ENCODE data around the gene LRP4. TPM values are rescaled to one million over a fixed set of nuclear protein-coding genes. Genes with fewer than 3 reads are reported as not detected.

Gene LRP4
- total and polyA plus RNA-seq, 12 donors: 2.9 to 24.5 (median 11.4) TPM

DNA sequence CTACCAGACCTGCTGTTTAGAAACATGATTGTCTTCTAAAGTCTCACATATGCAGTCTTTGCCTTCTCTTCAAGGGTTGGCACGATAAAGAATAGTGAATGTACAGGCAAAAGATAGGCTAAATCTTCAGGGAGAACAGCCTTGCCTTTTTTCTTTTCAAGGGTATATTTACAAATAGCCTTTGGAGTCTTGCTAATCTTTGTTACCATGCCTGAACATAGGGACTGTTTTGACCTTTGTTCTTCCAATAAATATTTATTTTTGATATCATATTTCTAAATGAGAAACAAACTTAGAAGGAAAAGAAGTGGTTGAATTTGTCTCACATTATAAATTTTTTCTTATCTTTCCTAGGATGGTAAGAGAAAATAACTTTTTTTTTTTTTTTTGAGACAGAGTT, 30.9 kb upstream of the LRP4 start:
- no peak for DNase-seq
- H3K36me3 ChIP-seq (replicated peaks in 1 of 2): no peaks in the 10 kb centered on the region
- intact Hi-C loops (cut with DNase I): no loop called here
- WGBS, 4 donors: 92 to 100% (median 96%) methylated on average over 1 of the region's 1 CpG
- no peaks in the 10 kb centered on the region for H3K27me3 ChIP-seq
- no peak overlapping the region for H3K27ac ChIP-seq
- no peak for TF ChIP-seq POLR2A (IDR thresholded peaks at IDR 0.05)
- TF ChIP-seq, protein P1, sequence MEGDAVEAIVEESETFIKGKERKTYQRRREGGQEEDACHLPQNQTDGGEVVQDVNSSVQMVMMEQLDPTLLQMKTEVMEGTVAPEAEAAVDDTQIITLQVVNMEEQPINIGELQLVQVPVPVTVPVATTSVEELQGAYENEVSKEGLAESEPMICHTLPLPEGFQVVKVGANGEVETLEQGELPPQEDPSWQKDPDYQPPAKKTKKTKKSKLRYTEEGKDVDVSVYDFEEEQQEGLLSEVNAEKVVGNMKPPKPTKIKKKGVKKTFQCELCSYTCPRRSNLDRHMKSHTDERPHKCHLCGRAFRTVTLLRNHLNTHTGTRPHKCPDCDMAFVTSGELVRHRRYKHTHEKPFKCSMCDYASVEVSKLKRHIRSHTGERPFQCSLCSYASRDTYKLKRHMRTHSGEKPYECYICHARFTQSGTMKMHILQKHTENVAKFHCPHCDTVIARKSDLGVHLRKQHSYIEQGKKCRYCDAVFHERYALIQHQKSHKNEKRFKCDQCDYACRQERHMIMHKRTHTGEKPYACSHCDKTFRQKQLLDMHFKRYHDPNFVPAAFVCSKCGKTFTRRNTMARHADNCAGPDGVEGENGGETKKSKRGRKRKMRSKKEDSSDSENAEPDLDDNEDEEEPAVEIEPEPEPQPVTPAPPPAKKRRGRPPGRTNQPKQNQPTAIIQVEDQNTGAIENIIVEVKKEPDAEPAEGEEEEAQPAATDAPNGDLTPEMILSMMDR (IDR thresholded peaks at IDR 0.05): no peak
- no peaks in the 10 kb centered on the region for H3K9me3 ChIP-seq (replicated peaks in 1 of 3)
- H3K4me3 ChIP-seq: no peak overlapping the region
- peaks cover 0 to 13% of the 10 kb centered on the region in 2 donors for H3K4me1 ChIP-seq (replicated peaks in 1 of 2)

DNA sequence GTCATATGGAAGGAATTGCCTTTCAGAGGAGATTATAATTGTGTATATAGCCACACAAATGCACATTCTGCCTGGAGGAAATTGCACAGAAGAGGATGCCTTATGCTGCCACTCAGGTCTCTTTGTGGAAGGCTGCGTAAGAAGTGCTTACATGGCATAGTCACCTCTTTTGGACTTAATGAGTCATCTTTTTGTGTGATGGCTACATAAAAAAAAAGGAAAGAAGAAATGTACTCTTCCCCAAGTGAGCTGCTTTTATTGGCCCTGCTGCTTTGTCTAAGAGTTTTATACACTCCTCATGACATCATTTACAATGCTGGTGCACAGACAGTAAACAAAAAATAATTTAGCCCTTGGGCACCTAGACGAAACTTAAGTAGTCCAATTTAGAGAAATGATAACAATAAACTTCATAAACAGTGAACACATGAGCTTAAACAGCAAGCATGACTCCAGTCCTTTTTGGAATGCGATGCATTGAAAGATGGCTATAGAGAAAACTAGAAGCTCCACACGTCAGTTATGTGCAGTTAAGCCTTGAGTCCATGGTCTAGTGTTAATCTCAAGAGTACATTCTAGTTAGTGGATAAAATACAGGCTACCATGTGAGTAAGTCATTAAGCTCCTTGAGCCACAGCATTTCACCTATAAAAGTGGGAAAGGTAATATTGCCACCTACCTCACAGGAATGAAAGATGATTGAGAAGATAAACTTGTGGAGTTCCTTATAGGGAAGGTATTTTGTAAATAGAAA, 30.2 kb upstream of the LRP4 start:
- H3K4me3 ChIP-seq: no peak overlapping the region
- WGBS, 4 donors: 81 to 89% (median 82%) methylated on average over 4 of the region's 4 CpGs
- no peak for DNase-seq
- peaks cover 0 to 13% of the 10 kb centered on the region in 2 donors for H3K4me1 ChIP-seq (replicated peaks in 1 of 2)
- no peaks in the 10 kb centered on the region for H3K27me3 ChIP-seq
- H3K9me3 ChIP-seq (replicated peaks in 1 of 3): no peaks in the 10 kb centered on the region
- TF ChIP-seq POLR2A (IDR thresholded peaks at IDR 0.05): no peak
- TF ChIP-seq, protein P1 (IDR thresholded peaks at IDR 0.05): no peak
- no peaks in the 10 kb centered on the region for H3K36me3 ChIP-seq (replicated peaks in 1 of 2)
- H3K27ac ChIP-seq: no peak overlapping the region
- intact Hi-C loops (cut with DNase I): no loop called here

DNA sequence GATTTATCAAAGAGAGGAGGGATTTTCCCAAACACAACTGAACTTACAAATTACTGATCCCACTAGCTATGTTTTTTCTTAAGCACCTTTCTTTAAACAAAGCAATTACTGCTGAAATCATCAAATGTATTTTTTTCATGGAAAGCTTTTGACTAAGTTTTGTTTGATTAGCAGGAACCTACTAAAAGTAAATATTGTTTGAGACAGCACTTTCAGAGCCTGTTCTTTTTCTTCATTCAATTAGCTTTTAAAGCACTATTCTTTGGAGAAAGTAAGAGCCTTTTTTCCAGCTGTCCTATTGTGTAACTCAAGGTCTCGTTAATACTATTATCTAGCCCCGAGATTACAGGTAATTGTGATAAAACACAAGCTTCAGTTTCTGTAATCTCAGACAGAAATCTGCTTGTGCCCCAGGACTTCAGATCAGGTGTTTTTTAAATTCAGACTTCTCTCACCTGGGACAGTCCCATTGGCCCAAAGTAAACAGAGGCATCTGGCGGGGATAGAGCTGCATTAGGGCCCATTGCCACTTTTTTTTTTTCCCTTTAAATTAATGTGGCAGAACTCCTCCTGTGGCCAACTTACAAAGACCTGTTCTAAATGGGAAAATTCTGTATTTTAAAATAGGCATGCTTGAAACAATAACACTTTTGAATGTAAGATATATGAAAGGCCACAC, 29.2 kb upstream of the LRP4 start:
- intact Hi-C loops (cut with DNase I): no loop called here
- WGBS, 4 donors: 64 to 71% (median 67%) methylated on average over 3 of the region's 3 CpGs

More for the DNA sequence above, 29.2 kb upstream of the LRP4 start:
- H3K27ac ChIP-seq: no peak overlapping the region
- TF ChIP-seq, protein P1 (IDR thresholded peaks at IDR 0.05): no peak
- TF ChIP-seq POLR2A (IDR thresholded peaks at IDR 0.05): no peak
- H3K9me3 ChIP-seq (replicated peaks in 1 of 3): no peaks in the 10 kb centered on the region
- no peak overlapping the region for H3K4me3 ChIP-seq
- peaks cover 0 to 13% of the 10 kb centered on the region in 2 donors for H3K4me1 ChIP-seq (replicated peaks in 1 of 2)
- DNase-seq: no peak
- H3K27me3 ChIP-seq: no peaks in the 10 kb centered on the region
- H3K36me3 ChIP-seq (replicated peaks in 1 of 2): no peaks in the 10 kb centered on the region

Measured in adrenal gland (tissue), 12 donors.